Nephron (organoid): ENCODE results near the gene CCKAR.

ENCODE experiments used
- H3K27ac Mint-ChIP-seq, 3 experiments: 2 replicates each; pipeline ENCODE4 v1.8.0; 2020; ENCODE audit warnings: mixed read lengths in 3 of 3, mild to moderate bottlenecking in 2 of 3, moderate library complexity in 1 of 3
- H3K27me3 Mint-ChIP-seq: 2 replicates; pipeline ENCODE4 v1.8.0; 2021; ENCODE audit warnings: low read depth, mild to moderate bottlenecking, moderate library complexity, mixed read lengths
- H3K36me3 Mint-ChIP-seq: 2 replicates; pipeline ENCODE4 v1.8.0; 2020; ENCODE audit warnings: low read depth, mixed read lengths
- H3K4me1 Mint-ChIP-seq: 2 replicates; pipeline ENCODE4 v1.8.0; 2020; ENCODE audit warnings: mixed read lengths
- H3K4me3 Mint-ChIP-seq, 3 experiments: 2 replicates each; pipeline ENCODE4 v1.8.0; 2020; ENCODE audit warnings: mild to moderate bottlenecking in 3 of 3, mixed read lengths in 3 of 3, moderate library complexity in 2 of 3
- H3K9me3 Mint-ChIP-seq: 2 replicates; pipeline ENCODE4 v1.8.0; 2020; ENCODE audit warnings: mixed read lengths
- TF ChIP-seq, protein P1 (sequence below), 3 experiments: fragments of 200-600 bp; sonication (generic); IDR thresholded peaks; one replicate each; pipeline ENCODE4 v1.5.0; 2021; ENCODE audit warnings: antibody characterized with exemption in 3 of 3; ENCODE audit not compliant: unreplicated experiment in 3 of 3

Gene CCKAR

DNA sequence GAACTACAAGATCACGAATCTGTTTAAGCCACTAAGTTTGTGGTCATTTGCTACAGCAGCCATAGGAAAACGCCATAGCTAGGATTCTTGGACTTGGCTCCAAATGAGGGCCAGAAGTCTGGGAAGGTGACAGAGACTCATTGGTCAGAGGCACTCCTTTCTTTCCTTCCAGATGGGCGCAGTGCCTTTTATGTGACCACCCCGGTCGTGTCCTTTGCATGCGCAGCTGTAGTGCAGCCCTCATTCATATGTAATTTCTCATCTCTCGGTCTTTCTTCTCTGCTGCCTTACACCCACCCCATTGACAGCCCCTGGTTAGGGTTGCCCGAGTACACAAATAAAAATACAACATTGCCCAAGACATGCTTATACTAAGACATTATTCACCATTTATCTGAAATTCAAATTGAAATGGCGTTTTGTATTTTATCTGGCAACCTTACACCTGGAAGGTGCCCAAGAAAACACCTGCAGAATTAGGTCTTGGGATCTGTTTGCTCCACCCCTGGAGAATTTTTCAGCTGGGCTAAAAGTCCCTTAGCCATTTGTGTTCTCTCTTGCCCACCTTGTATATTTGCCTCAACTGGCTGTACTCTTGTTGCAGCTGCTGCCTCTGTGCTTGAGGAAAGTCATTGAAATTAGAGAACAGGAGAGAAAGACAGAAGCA lies 21.9 kb downstream of the CCKAR start:
- Mint-ChIP-seq H3K27ac (no peak overlapping the region), H3K4me3 (no peak overlapping the region), H3K36me3 (no peaks in the 10 kb centered on the region), H3K9me3 (peaks cover 12% of the 10 kb centered on the region), H3K4me1 (peaks cover 11% of the 10 kb centered on the region), H3K27me3 (peaks cover 3% of the 10 kb centered on the region)
- TF ChIP-seq, protein P1, sequence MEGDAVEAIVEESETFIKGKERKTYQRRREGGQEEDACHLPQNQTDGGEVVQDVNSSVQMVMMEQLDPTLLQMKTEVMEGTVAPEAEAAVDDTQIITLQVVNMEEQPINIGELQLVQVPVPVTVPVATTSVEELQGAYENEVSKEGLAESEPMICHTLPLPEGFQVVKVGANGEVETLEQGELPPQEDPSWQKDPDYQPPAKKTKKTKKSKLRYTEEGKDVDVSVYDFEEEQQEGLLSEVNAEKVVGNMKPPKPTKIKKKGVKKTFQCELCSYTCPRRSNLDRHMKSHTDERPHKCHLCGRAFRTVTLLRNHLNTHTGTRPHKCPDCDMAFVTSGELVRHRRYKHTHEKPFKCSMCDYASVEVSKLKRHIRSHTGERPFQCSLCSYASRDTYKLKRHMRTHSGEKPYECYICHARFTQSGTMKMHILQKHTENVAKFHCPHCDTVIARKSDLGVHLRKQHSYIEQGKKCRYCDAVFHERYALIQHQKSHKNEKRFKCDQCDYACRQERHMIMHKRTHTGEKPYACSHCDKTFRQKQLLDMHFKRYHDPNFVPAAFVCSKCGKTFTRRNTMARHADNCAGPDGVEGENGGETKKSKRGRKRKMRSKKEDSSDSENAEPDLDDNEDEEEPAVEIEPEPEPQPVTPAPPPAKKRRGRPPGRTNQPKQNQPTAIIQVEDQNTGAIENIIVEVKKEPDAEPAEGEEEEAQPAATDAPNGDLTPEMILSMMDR (IDR thresholded peaks at IDR 0.05; ENCODE audit: unreplicated experiment in 3 of 3) = no peak

- Mint-ChIP-seq H3K4me1 (peaks cover 18% of the 10 kb centered on the region), H3K36me3 (no peaks in the 10 kb centered on the region), H3K27ac (no peak overlapping the region), H3K4me3 (no peak overlapping the region), H3K9me3 (peaks cover 15% of the 10 kb centered on the region), H3K27me3 (peaks cover 3% of the 10 kb centered on the region)
- TF ChIP-seq, protein P1 (IDR thresholded peaks at IDR 0.05; ENCODE audit: unreplicated experiment in 3 of 3) = no peak
Observed at GRCh38 chr4:26467724-26468123, 22.6 kb downstream of the CCKAR start.

DNA sequence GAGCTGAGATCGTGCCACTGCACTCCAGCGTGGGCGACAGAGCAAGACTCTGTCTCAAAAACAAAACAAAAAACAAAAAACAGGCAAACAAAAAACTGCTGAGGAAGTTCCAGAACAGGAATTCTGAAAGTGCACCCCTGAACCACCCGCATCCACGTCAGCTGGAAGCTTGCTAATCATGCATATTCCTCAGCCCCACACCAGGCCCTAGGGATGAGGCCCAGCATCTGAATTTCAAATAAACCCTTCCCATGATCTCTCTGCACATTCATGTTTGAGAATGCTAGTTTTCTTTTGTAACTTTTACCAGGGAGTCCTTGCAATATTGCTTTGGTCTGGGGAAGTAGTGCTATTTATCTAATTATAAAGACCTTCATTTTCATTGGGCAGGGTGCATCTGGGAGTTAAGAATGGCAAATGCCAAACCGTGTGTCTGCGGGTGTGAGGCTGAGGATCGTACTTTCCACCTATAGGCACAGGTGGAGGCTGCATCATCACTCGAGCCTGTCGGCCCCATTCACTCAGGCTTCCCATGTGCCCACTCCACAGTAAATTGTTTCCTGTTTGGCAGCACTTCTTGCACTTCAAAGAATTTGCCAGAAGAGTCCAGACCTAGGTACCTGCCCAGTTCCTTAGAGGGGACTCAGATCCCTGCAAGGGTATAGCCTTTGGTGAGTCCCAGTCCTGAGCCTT lies 23.6 kb downstream of the CCKAR start:
- Mint-ChIP-seq H3K4me1 (peaks cover 25% of the 10 kb centered on the region), H3K36me3 (no peaks in the 10 kb centered on the region)

DNA sequence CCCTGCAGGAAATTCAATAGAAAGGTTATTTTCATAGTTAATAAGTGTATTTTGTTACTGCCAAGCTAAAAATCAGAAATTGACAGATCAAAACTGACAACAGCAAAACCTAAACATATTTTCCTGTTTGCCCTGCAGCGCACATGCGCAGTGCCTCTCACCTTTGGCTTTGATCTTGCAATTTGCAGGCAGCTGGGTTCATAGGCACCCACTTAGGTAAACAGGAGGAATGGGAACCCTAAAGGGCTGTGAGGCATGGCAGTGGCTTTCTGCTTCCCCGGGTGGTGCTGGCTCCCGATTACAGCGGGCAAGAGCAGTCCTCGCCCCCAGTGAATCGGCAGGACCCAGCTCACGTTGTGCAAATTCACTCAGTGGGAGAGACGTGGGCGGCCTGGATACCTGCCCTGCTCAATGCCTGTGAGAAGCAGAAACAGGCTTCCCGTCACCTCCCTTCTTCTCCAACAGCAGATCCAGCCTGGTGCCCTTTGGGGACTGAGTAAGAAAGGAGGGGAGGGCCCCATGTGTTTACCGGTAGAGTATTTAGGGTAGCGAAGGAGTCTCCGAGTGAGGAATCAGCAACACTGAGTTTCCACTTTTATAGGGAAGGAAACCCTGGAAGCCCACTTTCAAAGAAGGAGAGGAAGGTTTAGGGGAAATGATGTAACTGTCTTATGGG lies 25.7 kb downstream of the CCKAR start:
- no peak overlapping the region for H3K4me3 Mint-ChIP-seq
- TF ChIP-seq, protein P1 (IDR thresholded peaks at IDR 0.05; ENCODE audit: unreplicated experiment in 3 of 3) = no peak
- H3K9me3 Mint-ChIP-seq = peaks cover 15% of the 10 kb centered on the region
- H3K4me1 Mint-ChIP-seq = peaks cover 25% of the 10 kb centered on the region
- no peak overlapping the region for H3K27ac Mint-ChIP-seq
- H3K36me3 Mint-ChIP-seq = no peaks in the 10 kb centered on the region
- peaks cover 6% of the 10 kb centered on the region for H3K27me3 Mint-ChIP-seq

More for the DNA sequence above, 23.6 kb downstream of the CCKAR start:
- TF ChIP-seq, protein P1 (IDR thresholded peaks at IDR 0.05; ENCODE audit: unreplicated experiment in 3 of 3) = no peak
- Mint-ChIP-seq H3K27me3 (peaks cover 6% of the 10 kb centered on the region), H3K27ac (no peak overlapping the region), H3K9me3 (peaks cover 15% of the 10 kb centered on the region), H3K4me3 (no peak overlapping the region)

DNA sequence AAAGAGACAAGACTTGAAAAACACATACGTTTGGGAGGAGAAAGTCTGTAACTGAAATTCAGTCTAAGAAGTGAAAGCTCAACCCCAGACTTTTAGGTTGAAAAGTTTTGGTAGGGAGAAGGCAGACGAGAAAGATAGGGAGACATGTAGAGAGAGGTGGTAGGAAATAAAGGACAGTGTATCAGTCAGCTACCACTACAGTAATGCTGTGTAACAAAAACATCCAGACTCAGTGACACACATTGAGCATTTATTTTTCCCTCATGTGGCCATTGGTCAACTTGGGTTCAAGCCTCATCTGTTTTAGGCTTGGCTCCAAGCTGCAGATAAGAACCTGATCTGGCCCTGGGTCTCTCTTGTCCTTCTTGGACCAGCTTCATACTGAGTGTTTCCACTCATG lies 26.9 kb downstream of the CCKAR start:
- no peak overlapping the region for H3K4me3 Mint-ChIP-seq
- H3K27ac Mint-ChIP-seq = peak overlapping the region; percentile 59 to 89 (median 85)
- peaks cover 6% of the 10 kb centered on the region for H3K27me3 Mint-ChIP-seq
- TF ChIP-seq, protein P1 (IDR thresholded peaks at IDR 0.05; ENCODE audit: unreplicated experiment in 3 of 3) = no peak
- peaks cover 28% of the 10 kb centered on the region for H3K4me1 Mint-ChIP-seq
- H3K9me3 Mint-ChIP-seq = peaks cover 15% of the 10 kb centered on the region
- H3K36me3 Mint-ChIP-seq = no peaks in the 10 kb centered on the region
